ENCODE data around the gene FAM117B. TPM values are rescaled to one million over a fixed set of nuclear protein-coding genes. Genes with fewer than 3 reads are reported as not detected.

Gene FAM117B
- total RNA-seq, 4 donors from 2014 or later, result 3.6 to 9.7 (median 4.6) TPM

GRCh38 chr2:202652119-202652518 is 17.4 kb downstream of the FAM117B start:
- Histone ChIP-seq H3K27me3 (no peaks in the 10 kb centered on the region), H3K4me3 (no peak overlapping the region), H3K4me1 (no peaks in the 10 kb centered on the region), H3K27ac (no peak overlapping the region), H3K36me3 (no peaks in the 10 kb centered on the region), H3K9me3 (no peaks in the 10 kb centered on the region)
- ATAC-seq, result no peak
- TF ChIP-seq CTCF (IDR thresholded peaks at IDR 0.05) (no peak), EP300 (IDR thresholded peaks at IDR 0.05) (no peak), POLR2A (IDR thresholded peaks at IDR 0.05) (no peak), POLR2AphosphoS5 (IDR thresholded peaks at IDR 0.05) (no peak)
- WGBS, 2 donors (ENCODE audit: low coverage in 1 of 2), result 85 to 94% methylated on average over 2 to 4 of the region's 4 CpGs

GRCh38 chr2:202653890-202654289 is 19.1 kb downstream of the FAM117B start:
- 86 to 90% methylated on average over 2 to 4 of the region's 4 CpGs for whole genome bisulfite sequencing, 2 donors (ENCODE audit: low coverage in 1 of 2)

GRCh38 chr2:202657876-202658275 is 23.1 kb downstream of the FAM117B start:
- Histone ChIP-seq H3K9me3 (no peaks in the 10 kb centered on the region), H3K4me3 (no peak overlapping the region), H3K27me3 (no peaks in the 10 kb centered on the region), H3K4me1 (no peaks in the 10 kb centered on the region), H3K36me3 (no peaks in the 10 kb centered on the region), H3K27ac (no peak overlapping the region)
- ATAC-seq, result no peak
- TF ChIP-seq EP300 (IDR thresholded peaks at IDR 0.05) (no peak), CTCF (IDR thresholded peaks at IDR 0.05) (no peak), POLR2A (IDR thresholded peaks at IDR 0.05) (no peak), POLR2AphosphoS5 (IDR thresholded peaks at IDR 0.05) (no peak)

More at GRCh38 chr2:202653890-202654289, 19.1 kb downstream of the FAM117B start:
- no peak for ATAC-seq
- no peaks in the 10 kb centered on the region for H3K9me3 ChIP-seq
- H3K4me3 ChIP-seq, result no peak overlapping the region
- no peak for TF ChIP-seq POLR2A (IDR thresholded peaks at IDR 0.05)
- no peaks in the 10 kb centered on the region for H3K4me1 ChIP-seq
- H3K27me3 ChIP-seq, result no peaks in the 10 kb centered on the region
- H3K27ac ChIP-seq, result no peak overlapping the region
- H3K36me3 ChIP-seq, result no peaks in the 10 kb centered on the region

GRCh38 chr2:202660796-202661195 is 26.0 kb downstream of the FAM117B start:
- Histone ChIP-seq H3K27ac (no peak overlapping the region), H3K36me3 (no peaks in the 10 kb centered on the region), H3K27me3 (no peaks in the 10 kb centered on the region), H3K4me1 (no peaks in the 10 kb centered on the region), H3K9me3 (no peaks in the 10 kb centered on the region), H3K4me3 (no peak overlapping the region)
- no peak for TF ChIP-seq EP300 (IDR thresholded peaks at IDR 0.05)
- TF ChIP-seq CTCF (IDR thresholded peaks at IDR 0.05), result no peak
- no peak for TF ChIP-seq POLR2AphosphoS5 (IDR thresholded peaks at IDR 0.05)
- TF ChIP-seq POLR2A (IDR thresholded peaks at IDR 0.05), result no peak
- no peak for ATAC-seq
- 85 to 94% methylated on average over 2 of the region's 2 CpGs for WGBS, 2 donors (ENCODE audit: low coverage in 1 of 2)

- ATAC-seq, result no peak
- no peak overlapping the region for H3K4me3 ChIP-seq
- H3K27me3 ChIP-seq, result no peaks in the 10 kb centered on the region
- H3K36me3 ChIP-seq, result no peaks in the 10 kb centered on the region
- 86% methylated on average over 1 of the region's 1 CpG; no CpG with 5 or more reads in 1 of the 2 donors for WGBS, 2 donors (ENCODE audit: low coverage in 1 of 2)
- no peaks in the 10 kb centered on the region for H3K9me3 ChIP-seq
- TF ChIP-seq CTCF (IDR thresholded peaks at IDR 0.05) (no peak), POLR2AphosphoS5 (IDR thresholded peaks at IDR 0.05) (no peak), EP300 (IDR thresholded peaks at IDR 0.05) (no peak), POLR2A (IDR thresholded peaks at IDR 0.05) (no peak)
- no peaks in the 10 kb centered on the region for H3K4me1 ChIP-seq
- no peak overlapping the region for H3K27ac ChIP-seq
These were observed 35.1 kb downstream of the FAM117B start for GRCh38 chr2:202669841-202670240.
